GM19023 (cell line): ENCODE measurements around the gene HESX1.

Source experiments
- ATAC-seq: cut with Tn5 transposase; IDR thresholded peaks from one replicate; pipeline ENCODE4 v1.9.1; 2021; ENCODE audit warnings: mild to moderate bottlenecking, moderate library complexity; ENCODE audit not compliant: unreplicated experiment

Gene HESX1

DNA sequence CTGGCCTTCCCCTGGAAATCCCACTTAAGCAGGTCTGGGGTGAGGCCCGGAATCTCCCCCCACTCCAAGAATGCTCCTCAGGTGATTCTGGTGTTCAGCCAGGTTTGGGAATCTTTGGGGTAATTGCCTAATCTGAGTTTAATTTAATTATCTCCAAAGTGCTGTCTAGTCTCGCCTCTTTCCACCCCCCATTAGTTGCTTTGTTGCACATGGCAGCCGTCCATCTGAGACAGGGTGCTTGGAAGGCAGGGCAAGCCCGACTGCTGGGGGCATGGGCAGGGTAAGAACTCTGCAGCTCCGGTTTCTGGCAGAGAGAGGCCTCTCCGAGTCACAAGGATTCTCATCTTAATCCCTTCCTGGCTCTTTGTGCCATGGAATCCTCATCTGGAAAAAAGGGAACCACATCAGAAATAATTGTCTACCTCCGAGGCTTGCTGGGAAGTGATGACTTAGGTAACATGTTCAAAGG lies 49.6 kb downstream of the HESX1 start:
- ATAC-seq = no peak
